Activated CD8-positive, alpha-beta memory T cell treated with anti-CD3 and anti-CD28 coated beads, Interleukin-2, amount 50 U/mL, for 48 hours (primary cell): Measurements from ENCODE around the gene OARD1.

Experiments
- DNase-seq: peaks from one replicate; pipeline ENCODE4 v3.0.0-alpha.2; 2020

OARD1 gene

DNA sequence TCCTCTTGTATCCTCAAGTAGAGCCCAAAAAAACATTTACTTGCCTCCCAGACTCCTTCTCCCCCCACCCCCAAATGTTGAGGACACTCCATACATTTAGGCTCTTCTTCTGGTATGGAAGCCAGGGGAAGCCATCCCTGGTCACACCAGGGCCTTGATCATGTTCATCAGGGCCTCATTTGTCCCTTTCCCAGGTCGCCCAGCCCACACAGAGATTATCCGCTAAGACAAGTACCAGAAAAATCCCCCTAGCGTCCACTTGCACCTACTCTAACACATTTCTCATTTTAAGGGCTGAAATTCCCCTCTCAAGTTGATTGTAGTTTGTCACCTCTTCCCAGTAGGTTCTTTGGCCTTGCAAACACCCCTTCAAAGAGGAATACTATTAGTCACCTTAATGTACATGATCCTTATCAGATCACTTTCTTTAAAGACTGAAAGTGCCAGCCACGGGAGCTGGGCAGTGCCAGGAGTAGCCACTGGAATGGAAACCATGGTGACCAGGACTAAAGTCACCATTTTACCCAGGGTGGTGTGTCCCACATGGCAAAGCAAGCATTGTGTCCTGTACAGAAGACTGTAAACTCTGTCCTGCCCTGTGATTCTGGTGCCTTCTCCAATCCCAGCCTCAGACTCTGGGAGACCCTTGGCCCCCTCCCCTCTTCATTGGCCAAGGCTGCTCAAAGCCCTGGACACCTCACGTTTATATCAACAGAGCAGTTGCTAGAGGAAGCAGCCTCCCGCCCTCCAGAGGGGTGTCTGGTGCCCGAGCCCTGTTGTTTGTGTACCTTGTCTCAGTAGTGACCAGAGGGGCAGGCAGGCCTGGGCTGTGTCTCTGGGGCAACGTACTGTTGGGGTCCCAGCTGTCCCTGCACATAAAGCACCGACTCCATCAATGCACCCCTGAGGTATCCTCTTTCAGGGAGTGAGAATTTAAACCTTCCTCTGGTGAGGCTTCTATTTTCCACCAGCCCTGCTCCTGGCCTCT is 24.1 kb downstream of the OARD1 start:
- no peak for DNase-seq

DNA sequence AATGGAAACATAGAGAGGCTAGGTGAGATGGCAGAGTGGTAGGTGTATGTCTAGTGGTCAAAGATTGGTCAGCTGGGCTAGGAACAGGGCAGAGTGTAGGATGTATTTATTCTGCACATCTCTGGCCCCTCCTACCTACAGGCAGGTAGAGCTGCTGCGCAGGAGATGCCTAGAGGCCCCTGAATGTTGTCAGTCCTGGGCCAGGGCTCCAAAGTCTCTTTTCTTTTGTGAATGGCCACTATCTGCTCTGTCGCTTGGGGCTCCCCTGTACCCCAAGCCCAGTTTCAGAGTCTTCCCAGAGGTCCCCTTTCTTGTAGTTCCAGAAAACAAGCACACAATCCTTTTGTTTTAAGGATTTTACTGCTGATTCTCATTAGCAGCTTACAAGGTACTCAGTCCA is 24.9 kb downstream of the OARD1 start:
- no peak for DNase-seq

DNA sequence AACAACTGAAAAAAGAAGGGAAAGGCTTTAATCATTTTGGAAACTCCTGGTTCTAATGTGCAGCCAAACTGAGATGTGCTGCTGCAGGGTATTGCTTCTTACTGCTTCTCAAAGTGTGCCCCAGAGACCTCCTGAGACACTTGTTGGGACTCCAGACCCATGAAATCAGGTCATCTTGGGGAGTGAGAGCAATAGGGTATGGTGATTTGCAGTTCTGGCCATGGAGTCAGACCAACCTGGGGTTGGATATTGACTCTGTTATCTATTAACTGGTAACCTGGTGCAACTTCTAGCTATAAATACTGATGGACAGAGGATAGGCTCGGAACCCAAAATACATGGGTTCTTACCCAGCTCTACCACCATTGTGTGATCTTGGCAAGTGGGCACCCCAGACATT is 26.1 kb downstream of the OARD1 start:
- DNase-seq: no peak

DNA sequence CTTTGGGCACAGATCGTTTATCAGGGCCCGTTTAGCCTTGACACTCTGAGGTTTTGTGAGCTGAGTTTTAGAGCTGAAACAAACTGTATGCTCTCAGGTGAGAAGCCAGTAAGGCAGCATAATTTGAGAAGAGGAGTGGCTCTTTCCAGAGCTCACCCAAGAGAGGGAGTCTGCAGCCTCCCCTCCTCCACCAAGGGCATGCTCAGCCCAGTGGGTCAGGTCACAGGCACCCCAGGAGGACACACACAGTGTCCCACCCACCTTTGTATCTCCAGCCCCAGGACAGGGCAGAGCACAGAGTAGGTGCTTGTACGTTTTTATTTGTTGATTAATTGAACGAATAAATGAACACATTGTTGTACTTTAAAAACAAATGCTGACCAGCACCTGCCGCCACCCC is 26.5 kb downstream of the OARD1 start:
- no peak for DNase-seq

DNA sequence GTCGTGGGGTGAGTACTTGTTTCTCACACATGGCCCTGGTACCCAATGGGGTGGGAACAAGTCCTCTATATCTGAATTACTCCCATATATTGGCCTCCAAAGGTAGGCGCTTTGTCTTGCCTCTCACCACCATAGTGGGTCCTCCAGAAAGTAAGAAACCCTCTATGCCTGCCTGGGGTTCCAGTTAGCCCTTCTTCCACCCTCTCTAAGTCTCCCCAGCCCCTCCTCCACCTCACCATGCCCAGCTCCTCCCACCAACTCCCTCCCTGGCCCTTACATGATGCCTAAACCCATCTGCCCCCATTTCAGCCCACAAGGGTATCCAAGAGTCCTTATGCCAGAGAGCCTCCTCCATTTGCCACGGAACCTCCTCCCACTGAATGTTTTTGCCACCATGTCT is 29.0 kb downstream of the OARD1 start:
- DNase-seq: no peak

DNA sequence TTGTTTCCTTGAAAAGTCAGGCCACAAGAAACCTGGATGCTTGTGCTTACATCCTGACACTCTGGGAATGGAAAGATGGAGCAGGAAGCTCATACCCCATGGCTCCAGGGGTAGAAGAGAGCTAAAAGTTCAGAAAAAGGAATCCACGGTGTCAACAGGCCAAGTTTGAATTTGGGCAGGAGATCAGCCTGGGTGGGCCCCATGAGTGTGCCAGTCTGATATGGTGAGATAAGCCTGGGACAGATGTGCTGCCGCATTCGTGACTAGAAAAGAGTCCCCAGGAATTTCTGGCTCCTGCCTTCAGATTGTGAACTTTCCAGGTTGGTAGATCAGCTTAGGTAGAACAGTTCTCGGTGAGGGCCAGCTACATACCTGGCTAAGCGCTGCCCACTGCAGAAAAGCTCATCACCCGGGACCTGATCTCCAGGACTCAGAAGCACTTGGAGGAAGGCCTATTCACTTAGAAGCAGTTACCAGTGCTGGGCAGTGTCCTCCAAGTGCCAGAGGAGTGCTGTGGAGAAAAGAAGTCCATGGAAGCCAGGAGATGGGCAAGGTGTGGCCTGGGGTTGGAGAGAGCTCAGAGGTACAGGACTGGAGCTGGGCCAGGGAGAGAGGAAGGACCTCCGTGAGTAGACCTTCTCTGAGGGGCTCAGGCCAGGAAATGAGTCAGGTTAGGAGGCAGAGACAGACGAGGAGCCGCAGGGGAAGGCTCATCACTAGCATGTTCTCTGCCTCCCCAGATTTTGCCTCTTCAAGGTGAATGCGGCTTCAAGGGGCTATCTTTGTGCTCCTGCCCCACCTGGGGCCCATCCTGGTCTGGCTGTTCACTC is 29.7 kb downstream of the OARD1 start, which contains the start of gene TSPO2:
Gene TSPO2, plus strand, starts transcription at position 242 of the 830 bp plus-strand sequence. Its CDS starts 519 bp downstream, at position 761.
- no peak for DNase-seq

DNA sequence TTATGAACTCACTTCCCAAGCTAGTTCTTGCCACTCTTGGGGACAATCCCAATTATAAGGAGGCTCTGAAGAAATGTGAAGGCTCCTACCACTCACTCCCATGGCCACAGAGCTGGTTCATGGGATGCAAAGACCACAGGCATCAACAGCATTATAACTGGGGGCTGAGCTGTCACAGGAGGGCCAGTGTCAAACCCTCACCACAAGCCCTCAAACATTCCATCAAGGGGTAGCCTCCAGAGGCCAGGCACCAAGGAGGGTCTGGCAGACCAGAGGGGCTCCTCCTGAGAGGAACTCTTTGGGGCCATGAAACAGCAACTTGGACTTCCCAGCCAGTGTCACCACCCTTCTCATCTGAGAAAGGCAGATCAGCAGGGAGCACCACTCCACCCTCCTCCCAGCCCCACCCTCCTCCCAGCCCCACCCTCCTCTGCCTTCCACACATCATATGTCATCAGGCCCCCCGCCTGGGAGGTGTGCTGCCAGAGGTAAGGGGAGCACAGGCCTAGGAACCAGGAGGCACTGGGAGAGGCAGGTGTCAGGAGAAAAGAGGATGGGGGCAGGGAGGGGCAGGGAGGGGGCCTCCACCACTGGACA is 31.1 kb downstream of the OARD1 start:
- no peak for DNase-seq

DNA sequence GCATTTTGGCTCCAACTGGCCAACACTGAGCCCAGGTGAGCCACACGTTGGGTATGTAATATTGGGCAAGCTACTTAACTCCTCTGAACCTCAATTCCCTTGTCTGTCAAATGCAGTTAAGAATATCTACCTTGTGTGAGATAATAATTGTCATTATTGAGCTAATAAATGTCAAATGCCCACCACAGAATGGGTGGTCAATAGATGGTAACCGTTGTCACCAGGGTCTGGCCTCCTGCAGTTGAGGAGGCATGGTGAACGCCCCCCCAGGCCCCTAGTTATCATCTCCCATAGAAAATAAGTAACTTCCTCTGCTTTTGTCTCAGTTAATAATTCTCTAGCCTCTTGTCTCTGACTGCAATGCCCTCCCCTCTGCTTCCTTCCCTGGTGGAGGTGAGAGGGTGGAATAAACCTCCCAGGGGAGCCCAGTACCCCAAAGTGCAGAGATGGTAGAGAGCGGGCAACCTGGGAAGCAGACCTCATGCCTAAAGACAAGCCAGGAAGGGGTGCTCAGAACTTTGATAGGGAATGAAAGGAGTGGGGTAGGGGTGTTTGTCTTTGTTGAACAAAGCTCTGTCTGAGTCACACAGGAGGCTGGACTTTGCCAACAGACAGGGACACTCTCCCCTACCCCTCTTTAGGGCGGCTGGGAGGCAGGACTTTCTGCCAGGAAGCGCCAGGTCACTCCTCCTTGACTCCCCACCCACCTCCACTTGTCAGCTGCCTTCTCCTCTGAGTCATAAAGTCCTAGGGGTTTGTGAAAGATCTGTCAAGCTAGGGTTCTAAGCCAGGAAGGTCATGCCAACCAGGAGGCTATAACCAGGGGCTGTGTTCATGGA is 31.8 kb downstream of the OARD1 start:
- no peak for DNase-seq

DNA sequence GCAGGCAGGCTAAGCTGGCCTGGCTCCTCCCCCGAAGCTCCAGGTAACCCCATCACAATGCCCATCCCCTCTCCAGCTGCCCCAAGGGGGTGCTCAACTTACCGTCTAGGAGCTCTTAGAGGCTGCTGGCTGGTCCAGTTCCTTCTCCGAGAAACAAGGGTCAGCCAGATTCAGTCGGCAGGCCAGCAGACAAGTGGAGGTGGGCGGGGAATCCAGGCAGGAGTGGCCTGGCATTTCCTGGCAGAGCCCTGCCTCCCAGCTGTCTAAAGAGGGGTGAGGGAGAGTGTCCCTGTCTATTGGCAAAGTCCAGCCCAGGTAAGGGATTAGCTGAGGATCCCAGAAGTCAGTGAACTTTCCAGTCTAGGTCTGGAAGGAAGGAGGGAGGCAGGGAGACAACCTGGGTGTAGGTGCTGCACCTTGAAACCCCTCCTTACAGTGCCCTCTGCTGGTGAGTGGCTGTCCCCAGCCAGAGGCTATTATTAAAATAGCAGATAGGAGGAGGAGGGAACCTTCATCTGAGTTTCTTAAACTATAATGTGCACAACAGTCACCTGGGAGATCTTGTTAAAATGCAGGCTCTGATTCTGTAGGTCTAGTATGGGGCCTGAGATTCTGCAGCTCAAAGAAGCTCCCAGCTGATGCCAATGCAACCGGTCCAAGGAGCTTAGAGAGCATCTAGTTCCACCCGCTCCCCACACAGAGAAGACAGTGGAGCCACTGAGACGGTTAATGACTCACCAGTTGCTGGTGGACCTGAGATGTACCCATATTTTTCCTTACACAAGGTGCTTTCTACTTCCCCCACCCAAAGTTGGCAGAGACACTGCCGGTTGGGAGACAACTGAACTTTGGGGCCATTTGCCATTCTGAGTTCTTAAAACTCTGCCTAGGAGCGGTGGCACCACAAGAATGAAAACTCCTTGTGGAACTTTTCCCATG is 32.8 kb downstream of the OARD1 start, which contains the start of gene UNC5CL:
Gene UNC5CL, minus strand, starts transcription at position 162 of the 939 bp plus-strand sequence. CDS start 4,147 bp downstream, outside the sequence.
- peak; percentile 70 for DNase-seq

DNA sequence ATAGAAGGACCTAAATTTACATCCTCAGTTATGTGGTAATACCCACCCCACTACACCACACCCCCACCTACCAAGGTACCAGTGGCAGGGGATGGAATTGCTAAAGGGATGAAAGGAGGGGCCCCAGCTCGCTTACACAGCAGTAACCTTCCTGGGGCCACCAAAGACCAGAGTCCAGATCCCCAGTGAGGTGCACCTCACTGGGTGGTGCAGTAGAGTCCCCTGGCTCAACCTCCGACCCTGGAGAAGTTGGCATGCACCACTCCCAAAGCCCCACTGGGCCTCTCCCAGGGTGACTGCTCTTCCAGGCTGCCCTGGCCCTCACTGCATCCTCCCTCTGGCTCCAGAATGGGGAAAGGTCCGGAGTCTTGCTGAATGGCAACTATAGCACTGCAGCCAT is 34.0 kb downstream of the OARD1 start:
- DNase-seq: no peak

DNA sequence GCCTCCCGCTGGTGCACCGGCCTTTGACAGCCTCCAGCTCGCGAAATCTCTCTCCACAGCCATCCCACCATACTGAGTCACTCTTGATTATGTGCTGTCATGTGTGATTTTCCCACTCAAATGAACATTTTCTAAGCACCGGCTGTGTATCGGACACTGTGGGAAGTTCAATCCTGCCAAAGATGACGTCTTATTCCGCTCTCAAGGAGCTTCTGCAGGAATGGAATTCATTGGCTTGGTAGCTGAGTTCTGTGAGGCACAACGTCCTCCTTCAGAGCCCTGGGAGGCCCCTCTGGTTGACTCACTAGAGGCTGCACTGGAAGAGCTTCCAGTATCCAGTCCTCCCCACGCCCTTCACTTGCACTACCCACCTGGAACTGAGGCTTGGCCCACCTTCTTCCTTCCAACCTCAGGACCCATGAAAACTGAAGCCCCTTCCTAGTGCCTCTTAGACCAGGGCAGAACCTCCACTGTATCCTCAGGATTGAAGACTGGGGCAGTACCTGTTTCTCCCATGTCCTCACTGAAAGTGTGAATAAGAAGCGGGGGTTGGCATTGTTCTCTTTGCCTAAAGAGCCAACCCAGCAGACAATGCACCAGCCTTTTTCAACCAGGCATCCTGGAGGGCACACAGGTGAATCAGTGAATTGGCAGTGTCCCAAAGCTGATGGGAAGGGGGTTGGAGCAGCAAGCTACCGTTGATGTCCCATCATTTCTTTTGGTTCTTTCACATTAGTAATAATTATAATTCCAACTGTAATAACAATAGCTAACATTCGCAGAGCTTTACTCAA is 34.9 kb downstream of the OARD1 start:
- no peak for DNase-seq

DNA sequence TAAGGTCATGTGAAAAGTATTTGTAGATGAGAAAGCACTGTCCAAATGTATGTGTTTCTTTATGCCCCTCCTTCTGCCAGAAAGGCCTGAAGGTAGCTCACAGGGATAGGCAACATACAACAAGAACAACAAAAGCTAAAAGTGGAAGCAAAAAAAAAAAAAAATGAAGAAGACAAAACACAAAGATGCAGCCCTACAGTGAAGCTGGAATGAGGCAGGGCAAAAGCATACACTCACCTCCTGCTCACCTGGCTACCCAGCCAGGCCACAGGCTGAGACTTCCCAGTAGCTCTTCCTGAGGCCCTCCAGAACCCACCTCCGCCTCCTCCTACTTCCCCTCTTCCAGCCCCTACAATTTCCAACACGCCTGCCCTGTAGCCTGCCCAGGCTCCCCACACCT is 35.6 kb downstream of the OARD1 start:
- DNase-seq: no peak

DNA sequence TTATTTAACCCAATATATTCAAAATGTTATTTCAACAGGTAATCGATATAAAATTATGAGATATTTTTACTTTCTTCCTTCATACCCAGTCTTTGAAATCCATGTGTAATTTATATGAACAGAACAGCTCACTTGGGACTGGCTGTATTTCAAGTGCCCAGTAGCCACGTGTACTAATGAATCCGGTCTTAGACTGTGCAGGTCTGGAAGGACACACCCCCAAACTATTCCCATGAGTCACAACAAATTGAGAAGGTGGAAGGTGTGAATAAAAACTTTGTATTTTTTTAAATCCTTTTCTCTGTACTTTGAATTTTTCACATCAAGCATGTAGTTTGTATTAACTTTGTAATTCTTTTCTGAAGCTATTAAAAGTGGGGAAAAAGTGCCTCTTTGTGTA is 36.0 kb downstream of the OARD1 start:
- no peak for DNase-seq

DNA sequence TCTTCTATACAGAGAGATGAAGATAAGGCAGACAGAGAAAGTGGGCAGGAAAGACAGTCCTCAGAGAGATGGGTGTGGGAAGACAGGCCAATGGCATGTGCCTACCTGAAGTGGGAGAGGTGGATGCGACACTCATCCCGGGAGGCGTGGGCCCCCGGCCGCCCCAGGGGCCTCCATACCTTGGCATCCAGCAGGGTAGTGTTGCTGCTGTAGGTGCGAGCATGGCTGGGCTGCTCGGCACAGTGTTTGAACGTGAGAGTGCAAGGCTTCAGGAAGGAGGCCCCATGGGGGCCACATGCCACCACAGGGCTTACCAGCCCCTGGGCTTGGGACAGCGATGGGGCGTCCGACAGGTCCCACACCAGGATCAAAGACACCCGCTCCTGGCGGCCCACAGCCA is 38.4 kb downstream of the OARD1 start:
- no peak for DNase-seq

DNA sequence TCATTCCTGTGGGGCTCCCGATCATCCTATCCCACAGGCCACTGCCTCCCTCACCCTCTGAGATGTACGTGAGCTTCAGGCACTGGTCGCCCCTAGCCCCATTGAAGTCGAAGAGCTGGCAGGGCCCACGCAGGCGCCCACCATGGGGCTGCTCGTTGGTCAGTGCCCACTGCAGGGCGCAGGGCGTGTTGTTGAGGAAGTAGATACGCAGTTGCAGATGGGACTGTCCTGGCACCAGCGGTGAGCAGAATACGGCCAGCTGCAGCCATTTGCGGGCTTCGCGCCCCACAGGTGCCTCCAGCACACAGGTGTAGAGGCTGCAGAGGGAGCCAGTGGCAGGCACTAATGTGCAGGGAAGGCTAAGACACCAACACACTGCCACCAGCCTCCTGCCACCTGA is 39.3 kb downstream of the OARD1 start:
- no peak for DNase-seq

DNA sequence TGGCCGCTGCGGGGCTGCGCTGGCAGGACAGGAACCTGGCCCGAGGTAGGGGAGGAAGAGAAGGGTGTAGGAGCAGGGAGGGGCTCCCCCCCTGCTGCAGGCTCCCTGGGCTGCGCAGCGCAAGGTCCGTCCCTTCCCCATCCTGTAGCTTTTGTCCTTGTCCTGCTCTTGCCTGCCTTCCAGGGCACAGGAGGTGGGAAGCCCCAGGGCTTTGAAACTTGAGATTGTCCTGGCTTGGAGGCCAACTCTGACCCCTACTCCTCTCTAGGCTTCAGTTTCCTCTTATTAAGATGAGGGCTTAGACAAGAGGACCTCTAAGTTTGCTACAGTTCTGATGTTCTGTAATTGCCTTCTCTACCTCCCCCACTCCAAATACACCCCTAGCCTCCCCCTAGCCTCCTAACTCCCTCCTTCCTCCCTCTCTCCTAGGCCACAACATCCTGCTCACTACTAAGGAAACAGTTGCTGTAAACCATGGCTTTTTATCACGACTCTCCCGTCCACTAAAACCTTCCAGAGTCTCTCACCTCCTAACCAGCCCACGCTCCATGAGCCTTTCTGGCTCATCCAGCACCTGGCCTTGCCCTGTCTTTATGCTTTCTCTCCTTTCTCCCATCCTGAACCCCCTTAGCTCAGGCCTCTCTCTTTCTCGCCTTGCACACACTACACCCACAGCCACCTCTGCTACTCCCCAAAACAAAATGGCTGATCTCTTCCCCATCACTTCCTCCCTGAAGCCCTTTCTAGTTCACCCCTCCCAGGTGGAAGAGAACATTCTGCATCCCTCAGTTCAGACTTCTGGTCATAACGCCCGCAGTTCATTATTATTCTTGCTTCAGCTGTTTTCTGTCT is 43.4 kb downstream of the OARD1 start:
- DNase-seq: no peak

DNA sequence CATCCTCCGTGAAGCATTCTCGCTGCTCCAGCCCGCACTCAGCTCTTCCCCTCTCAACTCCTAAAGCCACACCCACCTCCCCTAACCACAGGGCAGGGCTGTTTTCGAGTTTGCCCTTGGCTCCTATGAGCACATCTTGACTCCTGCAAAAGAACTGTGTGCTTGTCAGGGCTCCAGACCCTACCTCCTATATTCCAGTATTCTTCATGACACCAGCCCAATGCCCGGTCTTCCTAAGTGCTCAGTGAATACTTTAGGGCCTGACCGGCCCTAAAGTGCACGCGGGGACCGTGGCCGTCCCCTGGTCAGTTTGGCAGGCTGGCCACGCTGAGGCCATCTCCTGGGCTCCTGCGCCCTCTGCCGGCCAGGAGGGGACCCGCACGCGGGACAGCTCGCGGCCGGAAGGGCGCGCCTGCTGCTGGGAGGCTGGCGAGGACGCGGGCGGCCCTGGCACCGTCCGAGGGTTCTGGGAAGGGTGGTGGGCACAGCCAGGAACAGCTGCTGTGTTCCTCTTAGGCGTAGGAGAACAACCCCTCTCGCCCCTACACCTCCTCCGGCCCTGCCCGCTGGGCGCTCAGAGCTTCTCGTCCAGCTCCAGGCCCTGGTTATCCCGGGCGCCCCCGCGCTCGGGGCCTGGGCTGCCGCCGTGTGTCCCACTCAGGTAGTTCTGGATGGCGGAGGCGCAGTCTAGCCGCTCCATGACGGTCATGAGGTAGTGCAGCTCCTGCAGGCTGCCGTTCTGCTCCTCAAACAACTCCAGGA is 44.2 kb downstream of the OARD1 start:
- DNase-seq: peak; percentile 94

DNA sequence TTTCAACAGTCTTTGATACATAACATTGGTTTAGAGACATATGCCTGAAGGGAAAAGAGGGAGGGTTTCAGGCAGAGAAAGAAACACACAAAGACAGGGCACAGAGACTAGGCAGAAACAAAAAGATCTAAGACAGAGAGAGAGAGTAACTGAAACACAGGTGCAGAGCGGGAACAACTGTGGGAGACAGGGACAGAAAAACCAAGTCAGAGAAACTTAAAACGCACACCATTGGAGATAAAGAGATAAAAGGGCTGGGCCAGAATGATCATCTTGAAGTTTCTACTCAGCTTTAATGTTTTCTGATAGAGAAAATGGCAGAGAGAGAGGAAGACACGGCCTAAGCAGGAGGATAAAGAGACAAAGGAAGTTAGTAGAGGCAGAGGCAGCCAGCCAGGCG is 44.9 kb downstream of the OARD1 start:
- DNase-seq: no peak
